Activated CD8-positive, alpha-beta memory T cell treated with anti-CD3 and anti-CD28 coated beads, Interleukin-2, amount 50 U/mL, for 24 hours (primary cell): Measurements from ENCODE around the gene MPZL3.
A peak's percentile ranks its signal among the peaks of the same experiment; 100 is the strongest.

Source experiments
- DNase-seq: peaks from one replicate; pipeline ENCODE4 v3.0.0-alpha.2; 2020; ENCODE audit errors: extremely low read depth

MPZL3 gene

DNA sequence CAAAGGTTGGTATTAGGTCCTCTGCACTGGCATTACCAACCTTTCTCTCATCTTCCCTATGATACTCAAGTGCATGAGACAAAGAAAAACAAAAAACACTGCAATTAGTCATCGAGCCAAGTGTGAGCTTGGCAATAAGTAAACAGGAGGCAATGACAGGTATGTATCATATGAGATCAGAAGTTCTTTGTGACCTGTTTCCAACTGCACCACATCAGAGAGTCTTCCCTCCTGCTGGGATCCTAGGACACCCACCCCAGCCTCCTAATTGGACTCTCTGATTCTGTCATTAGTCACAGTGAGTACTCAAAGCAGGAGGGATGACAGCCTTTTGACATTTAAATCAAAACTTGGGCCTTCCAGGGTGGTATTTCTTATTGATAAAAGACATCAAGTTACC is 19.5 kb downstream of the MPZL3 start:
- no peak for DNase-seq

DNA sequence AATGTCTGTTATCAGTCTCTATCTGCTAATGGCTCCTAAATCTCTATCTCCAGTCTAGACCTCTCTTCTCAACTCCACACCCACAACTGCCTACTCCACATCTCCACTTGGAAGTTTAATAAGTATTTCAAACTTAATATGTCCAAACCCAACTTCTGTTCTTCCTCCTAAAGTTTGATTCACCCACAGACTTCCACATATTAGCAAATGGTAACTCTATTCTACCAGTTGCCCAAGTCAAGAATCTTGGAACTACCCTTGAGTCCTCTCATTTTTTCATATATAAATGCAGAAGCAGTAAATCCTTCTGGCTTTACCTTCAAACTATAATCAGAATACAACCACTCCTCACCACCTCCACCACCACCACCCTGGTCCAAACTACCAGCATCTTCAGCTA is 20.7 kb downstream of the MPZL3 start:
- DNase-seq, result no peak

DNA sequence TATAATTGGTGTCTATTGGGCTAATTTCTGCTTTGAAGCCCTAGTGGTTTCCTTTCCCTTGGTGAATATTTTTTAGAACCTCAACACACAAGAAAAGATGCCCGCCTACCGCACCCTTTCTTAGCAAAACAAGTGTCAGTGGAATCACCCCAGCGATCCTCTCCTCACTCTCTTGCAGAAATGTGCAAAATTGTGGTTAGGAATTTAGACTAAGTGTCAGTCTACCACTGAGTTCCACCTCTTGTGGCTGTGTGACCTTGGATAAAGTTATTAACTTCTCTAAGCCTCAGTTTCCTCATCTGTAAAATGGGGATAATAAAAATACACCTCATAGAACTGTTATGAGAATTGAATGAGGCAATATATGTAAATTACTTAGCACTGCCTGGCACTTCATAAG is 22.1 kb downstream of the MPZL3 start:
- no peak for DNase-seq

DNA sequence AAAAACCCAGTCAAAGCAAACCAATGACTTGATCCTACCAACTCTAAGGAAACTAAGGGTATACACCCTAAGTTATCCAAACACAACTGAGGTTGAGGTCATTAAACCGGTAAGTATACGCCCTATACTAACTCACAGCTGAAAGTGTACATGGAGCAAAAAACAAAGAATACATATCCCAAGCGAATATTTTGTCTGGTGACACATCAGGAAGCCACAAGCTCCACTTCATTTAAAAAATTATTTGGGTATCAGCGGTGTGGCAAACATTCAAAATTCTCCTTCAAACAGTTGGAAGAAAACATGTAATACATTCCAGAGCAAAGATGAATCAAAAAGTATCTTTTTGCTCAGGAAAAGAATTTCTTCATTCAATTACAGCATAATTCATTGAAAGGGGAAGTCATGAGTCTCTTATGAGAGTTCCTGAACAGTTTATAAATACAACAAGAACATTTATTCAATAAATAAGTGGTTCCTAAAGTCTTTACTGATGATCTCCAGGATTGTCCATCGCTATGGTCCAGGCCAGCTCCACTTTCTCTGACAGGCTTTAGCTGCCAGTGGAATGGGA is 22.8 kb downstream of the MPZL3 start:
- no peak for DNase-seq

DNA sequence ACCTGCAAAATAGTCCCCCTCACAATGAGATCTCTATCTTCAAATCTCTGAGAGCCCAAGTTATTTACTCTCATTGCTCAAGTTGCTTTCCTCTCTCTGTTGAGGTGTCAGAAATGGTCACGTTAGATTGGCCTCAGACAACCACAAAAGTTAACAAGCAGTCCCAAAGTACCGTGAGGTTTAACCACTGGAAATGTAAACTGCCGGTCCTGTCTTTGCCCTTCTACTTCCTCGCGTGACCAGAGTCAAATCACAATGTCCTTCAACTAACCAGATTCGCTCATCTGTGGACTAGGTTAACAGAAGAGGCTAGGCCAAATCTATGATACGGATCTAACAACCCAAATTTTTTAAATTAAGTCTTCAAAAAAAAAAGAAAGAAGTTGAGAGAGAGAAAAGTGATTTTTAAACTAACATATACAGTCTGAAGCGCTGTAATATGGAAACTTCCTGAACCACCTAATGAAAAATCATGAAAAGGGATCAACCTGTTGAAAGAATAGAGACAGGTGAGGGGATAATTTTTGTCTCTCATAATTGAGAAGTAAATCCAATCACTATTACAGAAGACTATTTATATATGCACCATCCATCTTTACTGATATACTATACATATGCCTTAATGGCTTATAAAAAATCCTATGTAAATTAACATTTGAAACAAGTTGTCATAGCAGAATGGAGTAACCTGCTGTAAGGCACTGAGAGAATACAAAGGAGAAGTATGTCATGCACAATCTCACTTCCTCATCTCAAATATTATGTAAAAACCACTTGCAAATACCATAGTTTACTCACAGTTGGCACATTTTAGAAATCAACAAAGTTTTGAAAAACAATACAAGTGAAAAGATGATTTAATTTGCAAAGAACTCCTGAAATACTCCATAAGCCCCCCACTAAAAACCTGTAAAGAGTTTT is 24.0 kb downstream of the MPZL3 start:
- DNase-seq, result no peak

DNA sequence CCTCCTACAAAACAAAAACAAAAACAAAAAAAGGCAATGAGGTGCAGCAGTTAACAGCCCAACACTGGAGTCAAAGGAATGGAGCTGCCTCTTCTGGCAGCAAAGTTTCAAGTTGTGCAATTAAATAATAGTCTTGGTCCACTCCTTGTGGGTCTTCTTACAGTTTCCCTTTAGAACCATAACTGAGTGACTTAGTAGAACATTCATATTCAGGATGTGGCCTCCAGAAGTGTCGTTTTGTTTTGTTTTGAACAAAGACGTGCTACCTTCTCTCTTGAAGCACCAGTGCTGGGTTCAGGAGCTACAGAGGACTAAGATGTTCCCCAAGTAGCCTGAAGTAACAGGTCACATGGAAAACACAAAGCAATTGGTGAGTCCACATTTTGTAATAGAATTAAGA is 25.4 kb downstream of the MPZL3 start:
- no peak for DNase-seq

DNA sequence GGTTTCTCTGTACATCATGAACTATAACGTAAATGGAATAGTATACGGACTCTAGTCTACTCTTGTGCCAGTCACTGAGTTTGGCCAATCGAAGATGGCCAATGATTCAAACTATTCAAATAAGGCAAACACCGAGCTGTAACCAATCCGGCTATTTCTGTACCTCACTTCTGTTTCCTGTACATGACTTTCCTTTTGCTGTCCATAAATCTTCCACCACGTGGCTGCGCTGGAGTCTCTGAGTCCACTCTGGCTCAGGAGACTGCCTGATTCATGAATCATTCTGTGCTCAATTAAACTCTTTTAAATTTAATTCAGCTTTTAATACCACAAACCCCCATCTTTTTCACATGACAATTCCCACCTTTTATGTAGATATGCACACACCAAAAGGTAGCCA is 25.9 kb downstream of the MPZL3 start:
- DNase-seq, result no peak

DNA sequence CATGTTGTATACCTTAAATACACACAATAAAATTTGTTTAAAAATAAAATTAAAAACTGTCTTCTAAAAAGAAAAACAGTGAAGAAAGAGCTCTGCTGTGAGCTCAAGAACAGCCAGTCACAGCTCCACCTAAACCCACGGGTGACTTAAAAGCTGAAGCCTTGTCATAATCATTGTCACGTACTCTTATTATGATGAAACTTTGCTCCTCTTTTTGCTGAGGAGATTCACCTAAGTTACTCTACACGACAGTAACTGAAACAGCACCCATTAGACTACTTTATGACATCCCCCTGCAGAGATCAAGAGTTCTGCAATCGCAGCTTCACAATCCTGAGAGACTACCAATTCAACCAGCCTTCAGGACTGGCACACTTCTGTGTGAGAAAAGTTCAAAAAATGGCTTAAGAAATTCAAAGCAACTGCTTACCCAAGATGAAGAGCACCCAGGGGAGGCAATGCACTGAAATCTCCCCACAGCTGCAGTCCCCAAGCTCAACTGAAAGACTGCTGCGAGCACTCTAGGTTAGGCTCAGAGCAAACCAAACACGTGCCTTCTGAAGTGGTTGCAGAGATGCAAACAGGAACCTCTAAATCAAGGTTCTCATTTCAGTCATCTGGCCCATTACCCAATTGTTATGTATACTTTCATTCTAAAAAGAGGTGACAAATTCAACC is 27.5 kb downstream of the MPZL3 start, which contains the start of gene JAML:
TSS of gene JAML (minus strand) at position 501 of the 678 bp plus-strand sequence. CDS start 10,145 bp downstream, outside the sequence.
- DNase-seq, result peak; percentile 39

DNA sequence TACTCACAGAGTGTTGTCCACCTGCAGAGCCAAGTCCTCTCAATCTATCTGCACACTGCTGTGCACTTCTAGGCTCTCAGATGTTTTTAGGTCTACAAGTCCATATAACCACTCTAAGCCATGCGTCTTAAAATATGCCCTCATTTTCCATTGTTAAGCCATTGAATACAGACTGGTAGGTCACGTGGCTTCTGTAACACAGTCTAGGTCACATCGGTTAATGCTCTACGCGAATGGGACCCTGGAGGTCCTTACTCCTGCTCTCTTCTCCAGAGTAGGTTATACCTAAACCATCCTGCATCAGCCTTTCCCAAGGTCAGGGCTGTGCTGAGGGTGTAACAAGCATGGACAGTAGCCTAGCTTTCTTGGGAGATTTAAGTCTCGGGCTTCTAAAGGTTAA is 28.2 kb downstream of the MPZL3 start:
- no peak for DNase-seq

DNA sequence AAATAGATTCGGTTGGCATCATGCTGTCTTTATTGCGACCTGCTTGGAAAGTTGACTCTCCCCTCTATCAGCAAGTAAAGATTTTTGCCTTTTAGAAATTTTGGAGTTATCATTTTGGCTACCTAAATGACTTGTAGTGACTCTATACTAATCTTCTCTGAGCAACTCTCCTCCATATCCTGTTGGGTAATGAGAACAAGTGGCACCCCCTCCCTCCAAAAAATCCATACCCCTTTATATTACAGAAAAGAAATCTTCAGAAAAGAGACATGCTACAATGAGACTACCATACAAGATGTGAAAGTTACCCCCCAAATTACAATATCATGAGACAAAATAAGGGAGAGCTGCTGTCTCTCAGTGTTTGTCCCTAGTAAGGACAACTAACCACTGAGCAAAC is 28.6 kb downstream of the MPZL3 start:
- DNase-seq, result no peak

DNA sequence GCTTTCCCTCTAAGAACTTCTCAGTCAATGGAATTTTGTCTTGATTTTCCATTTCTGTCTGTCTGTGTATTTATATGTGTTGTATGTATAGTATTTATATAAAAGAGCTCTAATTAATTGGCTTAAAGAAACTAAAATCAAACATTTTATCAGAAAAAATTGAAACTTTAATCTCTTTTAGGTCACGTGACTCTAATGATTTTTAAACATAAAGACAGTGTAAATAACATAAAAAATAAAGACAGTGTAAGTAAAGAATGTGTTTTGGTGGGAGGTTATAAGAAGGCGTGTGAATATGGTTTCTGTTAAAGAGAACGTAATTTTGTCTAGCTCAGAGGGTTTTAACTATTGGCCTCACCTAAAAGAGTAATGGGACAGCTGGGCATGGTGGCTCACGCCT is 29.7 kb downstream of the MPZL3 start:
- no peak for DNase-seq

DNA sequence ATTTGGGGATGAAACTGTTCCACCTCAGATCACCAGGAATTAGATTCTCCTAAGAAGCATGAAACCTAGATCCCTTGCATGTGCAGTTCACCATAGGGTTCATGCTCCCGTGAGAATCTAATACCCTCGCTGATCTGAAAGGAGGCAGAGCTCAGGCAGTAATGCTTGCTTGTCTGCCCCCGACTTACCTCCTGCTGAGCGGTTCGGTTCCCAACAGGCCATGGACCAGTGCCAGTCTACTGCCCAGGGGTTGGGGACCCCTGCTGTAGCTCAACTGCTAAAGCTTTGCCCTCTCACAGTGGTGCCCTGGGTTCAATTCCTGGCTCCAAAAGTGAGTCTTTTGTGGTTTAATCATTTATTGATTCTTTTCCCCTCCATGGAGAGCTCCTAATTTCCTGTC is 30.7 kb downstream of the MPZL3 start:
- no peak for DNase-seq

DNA sequence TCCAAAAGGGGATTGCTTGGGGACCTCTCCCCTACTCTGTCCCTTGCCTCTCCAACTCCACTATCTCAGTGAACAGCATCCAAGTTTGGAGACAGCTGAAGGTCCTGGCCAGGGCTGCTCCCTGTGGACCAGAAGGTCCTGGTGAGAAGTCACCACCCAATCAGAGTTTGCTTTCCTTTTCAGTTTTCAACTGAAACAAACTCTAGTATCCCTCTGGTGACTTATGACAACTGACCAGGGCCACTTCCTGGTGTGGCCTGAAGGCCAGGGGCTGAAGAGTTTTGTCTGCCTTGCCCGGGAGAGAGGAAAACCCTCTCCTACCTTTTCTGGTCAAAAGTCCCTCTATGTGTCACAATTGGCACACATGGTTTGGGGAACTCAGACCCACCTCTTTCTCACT is 32.4 kb downstream of the MPZL3 start:
- DNase-seq, result no peak

DNA sequence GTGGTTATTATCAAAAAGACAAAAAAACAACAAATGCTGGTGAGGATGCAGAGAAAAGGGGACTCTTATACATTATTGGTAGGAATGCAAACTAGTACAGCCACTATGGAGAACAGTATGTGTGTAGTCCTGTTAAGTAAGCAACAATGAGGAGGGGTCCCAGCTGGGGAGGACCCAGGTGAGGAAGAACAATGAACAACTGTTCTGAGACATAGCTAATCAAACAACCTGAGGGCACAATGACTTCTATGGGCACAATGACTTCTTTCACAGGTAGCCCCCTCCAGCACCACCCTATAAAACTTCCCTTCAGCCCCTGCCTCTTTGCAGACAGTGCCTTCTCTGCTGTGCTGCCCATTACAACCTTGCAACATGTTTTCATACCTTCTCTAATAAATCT is 32.9 kb downstream of the MPZL3 start:
- no peak for DNase-seq

DNA sequence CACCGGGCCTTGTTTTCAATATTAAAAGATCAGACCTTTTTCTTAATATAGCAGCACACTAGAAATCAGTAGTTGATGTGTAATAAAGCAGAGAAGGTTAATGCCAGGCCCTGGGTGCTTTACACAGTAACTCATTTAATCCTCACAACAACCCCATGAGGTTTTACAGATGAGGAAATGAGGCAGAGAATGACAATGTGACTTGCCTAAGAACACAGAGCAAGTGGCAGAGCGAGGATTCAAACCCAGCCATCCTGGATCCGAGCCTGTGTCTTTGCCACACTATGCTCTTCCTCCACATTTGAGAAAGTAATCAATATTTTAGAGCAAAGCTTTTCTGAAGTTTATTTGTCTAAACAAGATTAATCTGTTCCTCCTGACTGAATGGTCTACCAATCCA is 34.6 kb downstream of the MPZL3 start:
- no peak for DNase-seq

DNA sequence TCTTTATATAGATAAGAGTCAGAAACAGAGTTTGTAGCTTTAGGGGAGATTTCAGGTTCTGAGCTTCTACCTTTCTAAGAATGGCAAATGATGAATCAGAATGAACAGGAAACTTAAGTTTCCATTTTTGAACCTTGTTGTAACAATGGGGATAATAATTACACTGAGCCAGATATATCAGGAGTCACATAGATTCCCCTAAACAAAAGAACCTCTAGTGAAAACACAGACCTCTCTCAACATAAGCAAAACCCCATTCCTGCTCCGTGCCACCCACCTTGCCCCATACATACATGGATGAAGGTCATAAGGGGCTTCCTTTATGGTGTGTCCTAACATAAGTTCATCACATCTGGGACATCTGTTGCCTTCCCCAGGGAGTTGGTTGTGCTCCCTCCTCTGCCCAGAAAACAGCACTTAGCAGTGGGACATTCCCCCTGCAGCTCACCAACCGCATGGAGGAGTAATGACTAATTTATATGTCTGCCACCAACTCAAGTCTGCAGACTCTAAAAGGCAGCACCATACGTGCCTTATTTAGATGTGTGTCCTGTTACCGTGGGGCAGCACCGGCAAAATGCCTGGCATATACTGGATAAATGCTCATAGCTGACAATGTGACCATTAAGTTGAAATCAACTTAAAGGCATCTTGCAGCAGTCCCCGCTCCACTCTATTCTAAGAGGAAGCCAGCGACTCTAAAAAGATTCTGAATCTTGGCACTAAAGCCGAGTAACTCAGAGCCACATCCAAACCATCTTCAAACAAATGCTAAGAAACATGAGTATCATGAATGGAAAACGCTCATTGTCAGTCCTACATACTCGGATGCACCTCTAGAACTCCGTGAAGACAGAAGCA is 35.3 kb downstream of the MPZL3 start:
- DNase-seq, result peak; percentile 34

DNA sequence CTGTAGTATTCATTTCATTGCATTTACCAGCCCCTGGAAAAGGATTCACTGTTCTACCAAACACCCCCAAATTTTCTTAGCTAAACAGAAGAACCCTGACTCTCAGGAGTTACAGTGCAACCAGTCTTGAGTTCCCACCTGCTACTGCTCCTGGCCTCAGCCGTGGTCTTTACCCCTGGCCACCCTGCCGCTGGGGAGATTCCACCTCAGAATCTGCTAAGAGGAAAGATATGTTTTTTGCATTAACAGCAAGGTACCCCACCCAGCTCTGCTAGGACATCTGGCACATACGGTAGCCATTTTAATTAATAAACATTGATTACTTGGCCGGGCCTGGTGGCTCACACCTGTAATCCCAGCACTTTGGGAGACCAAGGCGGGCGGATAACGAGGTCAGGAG is 36.4 kb downstream of the MPZL3 start:
- DNase-seq, result no peak

DNA sequence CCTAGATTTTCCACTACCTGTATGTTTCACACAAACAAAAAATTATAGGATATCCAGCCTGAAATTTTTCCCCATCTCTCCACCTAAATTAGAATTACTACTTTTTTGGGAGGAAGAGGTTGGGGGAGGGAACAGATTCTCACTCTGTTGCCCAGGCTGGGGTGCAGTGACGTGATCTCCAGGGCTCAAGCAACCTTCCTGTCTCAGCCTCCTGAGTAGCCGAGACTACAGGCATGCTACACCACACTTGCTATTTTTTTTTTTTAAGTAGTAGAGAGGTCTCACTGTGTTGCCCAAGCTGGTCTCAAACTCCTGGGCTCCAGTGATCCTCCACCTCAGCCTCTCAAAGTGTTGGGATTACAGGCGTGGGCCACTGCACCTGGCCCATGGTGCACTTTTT is 36.9 kb downstream of the MPZL3 start:
- no peak for DNase-seq

DNA sequence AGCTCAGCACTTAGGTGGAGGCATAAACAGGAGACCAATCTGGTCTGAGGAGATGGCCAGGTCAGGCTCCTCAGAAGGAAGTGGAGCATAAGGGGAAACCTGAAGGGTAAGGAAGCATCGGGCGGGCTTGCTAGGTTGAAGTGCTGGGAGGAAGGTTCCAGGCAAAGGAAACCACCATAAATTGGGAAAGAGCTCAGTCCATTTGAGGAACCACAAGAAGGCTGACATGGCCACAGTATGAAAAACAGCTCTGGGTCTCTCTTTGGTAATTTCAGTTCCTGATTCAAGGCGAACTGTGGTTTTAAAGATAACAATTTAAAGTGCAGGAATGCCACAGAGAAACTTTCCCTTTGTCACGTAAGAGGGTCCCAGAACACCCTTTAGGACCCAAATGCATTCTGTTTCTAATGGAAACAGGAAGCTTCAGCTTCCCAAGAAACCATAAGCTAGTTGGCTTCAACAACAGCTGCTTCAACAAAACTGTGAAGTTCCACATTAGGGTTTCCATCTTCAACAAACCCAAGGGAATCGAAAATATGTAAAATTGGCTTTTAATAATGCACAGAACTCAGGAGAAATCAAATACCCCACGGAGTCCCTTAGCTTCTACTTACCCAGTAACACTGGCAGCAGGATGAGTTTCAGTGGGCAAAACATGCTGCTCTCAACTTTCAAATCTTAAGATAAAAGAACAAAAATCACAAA is 37.8 kb downstream of the MPZL3 start:
- DNase-seq, result no peak

DNA sequence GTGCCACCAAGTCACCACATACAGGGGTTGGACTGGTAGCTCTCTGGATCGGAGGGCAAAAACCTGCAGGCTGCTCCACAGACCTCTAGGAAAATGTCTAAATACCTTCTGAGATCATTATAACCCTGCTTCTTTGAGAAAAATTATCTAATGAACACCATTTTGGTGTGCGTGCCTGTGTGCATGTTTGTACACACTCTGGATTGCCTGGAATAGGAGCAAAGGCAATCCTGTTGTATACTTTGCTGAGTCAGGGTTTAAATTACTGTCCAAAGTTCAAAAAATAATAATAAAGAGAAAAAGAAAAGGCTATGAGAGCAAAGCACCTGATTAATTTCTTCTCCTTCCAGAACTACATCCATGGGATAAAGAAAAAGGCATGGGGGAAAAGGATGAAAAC is 38.4 kb downstream of the MPZL3 start:
- DNase-seq, result no peak

DNA sequence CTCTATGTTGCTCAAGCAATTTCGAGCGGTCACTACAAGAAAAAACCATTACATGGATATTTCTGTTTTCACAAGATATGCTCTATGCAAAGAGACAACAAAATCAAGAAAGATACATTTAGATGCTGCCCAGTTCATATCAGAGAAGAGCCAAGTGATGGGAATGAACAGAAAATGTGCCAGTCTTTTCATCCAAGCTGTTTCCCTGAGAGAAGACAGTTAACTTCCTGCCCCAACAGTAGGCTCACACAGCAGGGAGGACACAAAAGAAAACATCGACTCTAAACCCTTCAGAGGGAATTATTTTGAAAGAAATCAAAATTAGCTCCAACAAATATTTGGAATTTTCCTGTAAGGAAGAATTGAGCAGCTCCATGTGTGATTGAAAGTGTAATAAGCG is 39.0 kb downstream of the MPZL3 start:
- DNase-seq, result no peak
